BLaER1 (cell line): ENCODE results near the gene NFKBIZ.
"Not testable (repeated sequence)": the region's sequence is repeated elsewhere in the genome, so short reads cannot be mapped to it uniquely, and the experiment has no call there.

Experiments
- H3K27ac ChIP-seq: shearing (Covaris generic); formaldehyde crosslinking; 2 replicates; pipeline ENCODE4 v1.8.1; 2022
- H3K27me3 ChIP-seq: shearing (Covaris generic); formaldehyde crosslinking; 2 replicates; pipeline ENCODE4 v1.8.1; 2022
- H3K36me3 ChIP-seq: shearing (Covaris generic); formaldehyde crosslinking; 2 replicates; pipeline ENCODE4 v1.8.1; 2022
- H3K4me1 ChIP-seq: shearing (Covaris generic); formaldehyde crosslinking; 2 replicates; pipeline ENCODE4 v1.8.1; 2022
- H3K4me2 ChIP-seq: shearing (Covaris generic); formaldehyde crosslinking; 2 replicates; pipeline ENCODE4 v1.8.1; 2022
- H3K4me3 ChIP-seq: shearing (Covaris generic); formaldehyde crosslinking; 2 replicates; pipeline ENCODE4 v1.8.1; 2022
- H3K9ac ChIP-seq: shearing (Covaris generic); formaldehyde crosslinking; 2 replicates; pipeline ENCODE4 v1.8.1; 2022
- H3K9me3 ChIP-seq: shearing (Covaris generic); formaldehyde crosslinking; 2 replicates; pipeline ENCODE4 v1.8.1; 2022
- H4K20me1 ChIP-seq: shearing (Covaris generic); formaldehyde crosslinking; 2 replicates; pipeline ENCODE4 v1.8.1; 2022
- Cebpa-rat ChIP-seq: shearing (Covaris generic); IDR thresholded peaks from 2 replicates; pipeline ENCODE4 v1.8.1; 2022

Gene NFKBIZ

GRCh38 chr3:101879623-101880284 is 30.4 kb downstream of the NFKBIZ start:
- Histone ChIP-seq H3K9ac (no peak overlapping the region), H3K4me1 (peaks cover 11% of the 10 kb centered on the region; the same call in 1 of the 2 replicates), H3K27me3 (no peaks in the 10 kb centered on the region; the same call in 1 of the 2 replicates), H3K9me3 (no peaks in the 10 kb centered on the region), H3K4me2 (peak overlapping the region; percentile 27; the same call in 1 of the 2 replicates), H3K4me3 (no peak overlapping the region), H4K20me1 (no peaks in the 10 kb centered on the region), H3K36me3 (no peaks in the 10 kb centered on the region), H3K27ac (no peak overlapping the region)
- TF ChIP-seq Cebpa-rat, result no peak

- TF ChIP-seq Cebpa-rat, result no peak
- Histone ChIP-seq H3K4me3 (no peak overlapping the region), H3K4me1 (peaks cover 6% of the 10 kb centered on the region; the same call in 1 of the 2 replicates)
Measured at GRCh38 chr3:101884776-101885175, 35.5 kb downstream of the NFKBIZ start.

GRCh38 chr3:101885584-101885983 is 36.3 kb downstream of the NFKBIZ start:
- not testable (repeated sequence) for H3K36me3 ChIP-seq, H4K20me1 ChIP-seq, H3K4me3 ChIP-seq, H3K9me3 ChIP-seq, H3K4me1 ChIP-seq, H3K27ac ChIP-seq, H3K4me2 ChIP-seq, H3K27me3 ChIP-seq, H3K9ac ChIP-seq

More at GRCh38 chr3:101884776-101885175, 35.5 kb downstream of the NFKBIZ start:
- Histone ChIP-seq H3K27ac (no peak overlapping the region), H3K9me3 (no peaks in the 10 kb centered on the region), H3K36me3 (no peaks in the 10 kb centered on the region), H3K27me3 (no peaks in the 10 kb centered on the region), H4K20me1 (no peaks in the 10 kb centered on the region), H3K9ac (no peak overlapping the region), H3K4me2 (no peak overlapping the region)

- H3K36me3 ChIP-seq, result no peaks in the 10 kb centered on the region
- H3K9me3 ChIP-seq, result no peaks in the 10 kb centered on the region
- H3K27ac ChIP-seq, result no peak overlapping the region
- H3K4me2 ChIP-seq, result no peak overlapping the region
- no peaks in the 10 kb centered on the region for H4K20me1 ChIP-seq
- no peaks in the 10 kb centered on the region for H3K27me3 ChIP-seq
- no peak overlapping the region for H3K4me3 ChIP-seq
- no peak overlapping the region for H3K9ac ChIP-seq
- TF ChIP-seq Cebpa-rat, result no peak
- no peaks in the 10 kb centered on the region for H3K4me1 ChIP-seq
Measured at GRCh38 chr3:101886626-101887025, 37.3 kb downstream of the NFKBIZ start.

GRCh38 chr3:101888653-101889052 is 39.3 kb downstream of the NFKBIZ start:
- H3K4me3 ChIP-seq, result no peak overlapping the region
- H3K27me3 ChIP-seq, result no peaks in the 10 kb centered on the region
- no peak overlapping the region for H3K4me2 ChIP-seq
- H3K36me3 ChIP-seq, result no peaks in the 10 kb centered on the region
- H3K9ac ChIP-seq, result no peak overlapping the region
- no peak overlapping the region for H3K27ac ChIP-seq
- H3K4me1 ChIP-seq, result no peaks in the 10 kb centered on the region
- TF ChIP-seq Cebpa-rat, result no peak
- no peaks in the 10 kb centered on the region for H3K9me3 ChIP-seq
- no peaks in the 10 kb centered on the region for H4K20me1 ChIP-seq

GRCh38 chr3:101890716-101891115 is 41.4 kb downstream of the NFKBIZ start:
- TF ChIP-seq Cebpa-rat, result no peak
- H3K4me2 ChIP-seq, result no peak overlapping the region
- H3K27me3 ChIP-seq, result no peaks in the 10 kb centered on the region
- H3K9ac ChIP-seq, result no peak overlapping the region
- no peak overlapping the region for H3K4me3 ChIP-seq
- H3K9me3 ChIP-seq, result no peaks in the 10 kb centered on the region
- H3K36me3 ChIP-seq, result no peaks in the 10 kb centered on the region
- H3K4me1 ChIP-seq, result no peaks in the 10 kb centered on the region
- H4K20me1 ChIP-seq, result no peaks in the 10 kb centered on the region
- no peak overlapping the region for H3K27ac ChIP-seq

- no peak overlapping the region for H3K4me2 ChIP-seq
Measured at GRCh38 chr3:101892648-101893047, 43.3 kb downstream of the NFKBIZ start.

GRCh38 chr3:101896083-101896757 is 46.9 kb downstream of the NFKBIZ start:
- Histone ChIP-seq H3K4me2 (no peak overlapping the region), H3K4me3 (no peak overlapping the region), H3K9me3 (peaks cover 15% of the 10 kb centered on the region), H3K36me3 (no peaks in the 10 kb centered on the region), H3K27me3 (no peaks in the 10 kb centered on the region), H4K20me1 (no peaks in the 10 kb centered on the region), H3K4me1 (peaks cover 29% of the 10 kb centered on the region), H3K9ac (no peak overlapping the region), H3K27ac (no peak overlapping the region)
- TF ChIP-seq Cebpa-rat, result no peak

More at GRCh38 chr3:101892648-101893047, 43.3 kb downstream of the NFKBIZ start:
- Histone ChIP-seq H3K9ac (no peak overlapping the region), H3K9me3 (peaks cover 12% of the 10 kb centered on the region), H3K27me3 (no peaks in the 10 kb centered on the region), H3K36me3 (no peaks in the 10 kb centered on the region), H3K4me1 (peaks cover under 1% of the 10 kb centered on the region; the same call in 1 of the 2 replicates), H3K4me3 (no peak overlapping the region), H3K27ac (no peak overlapping the region), H4K20me1 (no peaks in the 10 kb centered on the region)
- TF ChIP-seq Cebpa-rat, result no peak

GRCh38 chr3:101897013-101897412 is 47.7 kb downstream of the NFKBIZ start:
- TF ChIP-seq Cebpa-rat, result no peak
- H3K4me3 ChIP-seq, result no peak overlapping the region
- H3K4me1 ChIP-seq, result peaks cover 29% of the 10 kb centered on the region

GRCh38 chr3:101898039-101898438 is 48.7 kb downstream of the NFKBIZ start:
- H3K4me2 ChIP-seq, result peak overlapping the region; percentile 51; the same call in 1 of the 2 replicates
- no peaks in the 10 kb centered on the region for H3K27me3 ChIP-seq
- no peaks in the 10 kb centered on the region for H3K36me3 ChIP-seq
- H3K4me3 ChIP-seq, result no peak overlapping the region
- H3K4me1 ChIP-seq, result peaks cover 29% of the 10 kb centered on the region
- no peaks in the 10 kb centered on the region for H4K20me1 ChIP-seq
- no peak overlapping the region for H3K9ac ChIP-seq
- peaks cover 15% of the 10 kb centered on the region for H3K9me3 ChIP-seq
- no peak for TF ChIP-seq Cebpa-rat
- no peak overlapping the region for H3K27ac ChIP-seq

More at GRCh38 chr3:101897013-101897412, 47.7 kb downstream of the NFKBIZ start:
- Histone ChIP-seq H3K27me3 (no peaks in the 10 kb centered on the region), H3K9me3 (peaks cover 15% of the 10 kb centered on the region), H3K4me2 (no peak overlapping the region), H4K20me1 (no peaks in the 10 kb centered on the region), H3K9ac (no peak overlapping the region), H3K36me3 (no peaks in the 10 kb centered on the region), H3K27ac (no peak overlapping the region)
